K562 (cell line): ENCODE results near the gene C17orf114.
A peak's percentile ranks its signal among the peaks of the same experiment; 100 is the strongest.

Experiments used
- CBFA2T2 ChIP-seq: fragments of 450-650 bp; conservative IDR thresholded peaks from 2 replicates; pipeline ENCODE4 v1.6.1; 2017; ENCODE audit warnings: mild to moderate bottlenecking
- CREB3L1 ChIP-seq: fragments of 450-650 bp; IDR thresholded peaks from 2 replicates; pipeline ENCODE4 v1.6.1; 2014; ENCODE audit warnings: low read depth, mild to moderate bottlenecking, moderate library complexity, borderline replicate concordance
- FOXK2 ChIP-seq, 2 experiments: fragments of 450-650 bp; IDR thresholded peaks in 1 of 2; conservative IDR thresholded peaks in 1 of 2; 2 replicates each; pipeline ENCODE4 v1.6.1; 2016; ENCODE audit warnings: low read depth in 2 of 2, mild to moderate bottlenecking in 1 of 2
- MTA3 ChIP-seq: fragments of 450-650 bp; formaldehyde crosslinking; IDR thresholded peaks from 2 replicates; pipeline ENCODE4 v1.6.1; 2017; ENCODE audit warnings: mild to moderate bottlenecking, borderline replicate concordance
- ZNF407 ChIP-seq: fragments of 450-650 bp; IDR thresholded peaks from 2 replicates; pipeline ENCODE4 v1.6.1; 2016; ENCODE audit warnings: low read depth
- ZNF445 ChIP-seq: fragments of 250-450 bp; sonication (Bioruptor Pico); IDR thresholded peaks from 2 replicates; pipeline ENCODE4 v1.4.0; 2020; ENCODE audit warnings: low read depth, mild to moderate bottlenecking, moderate library complexity
- ZNF592 ChIP-seq: fragments of 450-650 bp; IDR thresholded peaks from 2 replicates; pipeline ENCODE4 v1.6.1; 2017; ENCODE audit warnings: antibody characterized with exemption, mild to moderate bottlenecking
- ZNF778 ChIP-seq: fragments of 450-650 bp; formaldehyde crosslinking; IDR thresholded peaks from 2 replicates; pipeline ENCODE4 v1.4.0; 2020; ENCODE audit warnings: mild to moderate bottlenecking, moderate library complexity

Gene C17orf114

GRCh38 chr17:4789951-4790704, 12.0 kb downstream of the C17orf114 start (continued):
- no peak for TF ChIP-seq ZNF778 (CRISPR knock-in tag)
- no peak for TF ChIP-seq ZNF445 (CRISPR knock-in tag)
- TF ChIP-seq ZNF592, result peak; percentile 75; the same call in 1 of the 2 replicates
- TF ChIP-seq MTA3, result peak; percentile 90; the same call in 1 of the 2 replicates
- TF ChIP-seq ZNF407, result no peak
- TF ChIP-seq FOXK2 (conservative IDR thresholded peaks at IDR 0.05 in 1 of 2, IDR thresholded peaks at IDR 0.05 in 1 of 2; ENCODE audit: low read depth in 2 of 2), result no peak
- no peak for TF ChIP-seq CBFA2T2
- peak; percentile 87 for TF ChIP-seq CREB3L1
